DMS79 (cell line): Measurements from ENCODE around the gene COPS6.
A peak's percentile ranks its signal among the peaks of the same experiment; 100 is the strongest.

ENCODE experiments used
- DNase-seq: peaks from one replicate; lab custom pipeline; 2025; lab: John Stamatoyannopoulos, UW

COPS6 gene

GRCh38 chr7:100102950-100103840 lies 14.4 kb downstream of the COPS6 start:
- DNase-seq, result no peak

- no peak for DNase-seq
Observed at GRCh38 chr7:100105534-100105933, 16.8 kb downstream of the COPS6 start.

- no peak for DNase-seq
Observed at GRCh38 chr7:100106633-100107032, 17.9 kb downstream of the COPS6 start.

- no peak for DNase-seq
Observed at GRCh38 chr7:100107125-100107737, 18.5 kb downstream of the COPS6 start.

- no peak for DNase-seq
Observed at GRCh38 chr7:100107890-100108289, 19.1 kb downstream of the COPS6 start.

GRCh38 chr7:100109521-100110163 lies 20.9 kb downstream of the COPS6 start:
- no peak for DNase-seq

GRCh38 chr7:100111156-100111555 lies 22.4 kb downstream of the COPS6 start:
- DNase-seq, result no peak

- no peak for DNase-seq
Observed at GRCh38 chr7:100111914-100112313, 23.1 kb downstream of the COPS6 start.

- DNase-seq, result no peak
Observed at GRCh38 chr7:100115026-100115425, 26.3 kb downstream of the COPS6 start.

GRCh38 chr7:100118388-100119071 lies 29.8 kb downstream of the COPS6 start:
- no peak for DNase-seq

- DNase-seq, result peak; percentile 79
Observed at GRCh38 chr7:100119072-100119969, 30.6 kb downstream of the COPS6 start, which contains the start of the genes CNPY4 and TAF6. Gene CNPY4, plus strand, starts transcription at chr7:100119634. Its CDS starts 111 bp downstream, at chr7:100119745. Gene TAF6, minus strand, starts transcription at chr7:100119358. Its CDS starts 5,149 bp downstream, at chr7:100114209.

- peak; percentile 50 for DNase-seq
Observed at GRCh38 chr7:100119970-100120732, 31.4 kb downstream of the COPS6 start.

- no peak for DNase-seq
Observed at GRCh38 chr7:100120733-100121036, 31.9 kb downstream of the COPS6 start.

- DNase-seq, result peak; percentile 47
Observed at GRCh38 chr7:100122067-100122466, 33.3 kb downstream of the COPS6 start.

- DNase-seq, result no peak
Observed at GRCh38 chr7:100122568-100122967, 33.8 kb downstream of the COPS6 start.

- no peak for DNase-seq
Observed at GRCh38 chr7:100124301-100125230, 35.8 kb downstream of the COPS6 start.

GRCh38 chr7:100126239-100126930 lies 37.6 kb downstream of the COPS6 start:
- DNase-seq, result no peak
